ENCODE results near the gene ATP1A2. TPM values are rescaled to one million over a fixed set of nuclear protein-coding genes. Genes with fewer than 3 reads are reported as not detected.

Gene ATP1A2
- total RNA-seq, 2 donors from 2014 or later, result not detected

GRCh38 chr1:160127865-160128523, 12.4 kb downstream of the ATP1A2 start:
- DNase-seq (no peak), ATAC-seq (no peak)
- Mint-ChIP-seq H3K27ac (no peak overlapping the region), H3K27me3 (peaks cover 56% of the 10 kb centered on the region), H3K4me1 (no peaks in the 10 kb centered on the region), H3K36me3 (ENCODE audit: low read depth) (peaks cover 5% of the 10 kb centered on the region), H3K4me3 (no peak overlapping the region)
- no peaks in the 10 kb centered on the region for H3K9me3 ChIP-seq (ENCODE audit: control insufficient read depth, low read length, poor library complexity, severe bottlenecking)

DNA sequence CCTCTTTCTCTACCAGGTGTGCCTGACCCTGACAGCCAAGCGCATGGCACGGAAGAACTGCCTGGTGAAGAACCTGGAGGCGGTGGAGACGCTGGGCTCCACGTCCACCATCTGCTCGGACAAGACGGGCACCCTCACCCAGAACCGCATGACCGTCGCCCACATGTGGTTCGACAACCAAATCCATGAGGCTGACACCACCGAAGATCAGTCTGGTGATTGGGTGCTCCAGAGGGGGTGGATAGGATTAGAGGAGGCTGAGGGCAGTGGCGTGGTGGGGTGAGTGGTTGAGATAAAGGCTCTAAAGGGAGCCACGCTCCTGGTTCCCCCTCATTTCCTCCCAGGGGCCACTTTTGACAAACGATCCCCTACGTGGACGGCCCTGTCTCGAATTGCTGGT, 13.1 kb downstream of the ATP1A2 start:
- Mint-ChIP-seq H3K4me3 (no peak overlapping the region), H3K4me1 (no peaks in the 10 kb centered on the region)
- DNase-seq, result no peak

DNA sequence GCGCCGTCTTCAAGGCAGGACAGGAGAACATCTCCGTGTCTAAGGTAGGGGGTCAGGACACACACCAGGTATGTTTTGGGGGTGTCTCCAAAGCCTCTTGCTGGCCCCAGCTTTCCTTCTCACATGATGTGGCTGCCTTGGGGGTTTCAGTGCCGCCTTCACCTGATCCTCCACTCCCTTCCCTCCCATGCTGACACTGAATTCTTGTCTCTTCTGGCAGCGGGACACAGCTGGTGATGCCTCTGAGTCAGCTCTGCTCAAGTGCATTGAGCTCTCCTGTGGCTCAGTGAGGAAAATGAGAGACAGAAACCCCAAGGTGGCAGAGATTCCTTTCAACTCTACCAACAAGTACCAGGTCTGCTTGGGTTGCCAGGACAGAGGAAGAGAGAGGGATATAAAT, 13.5 kb downstream of the ATP1A2 start:
- Mint-ChIP-seq H3K27ac (no peak overlapping the region), H3K4me1 (no peaks in the 10 kb centered on the region), H3K27me3 (peaks cover 47% of the 10 kb centered on the region), H3K4me3 (no peak overlapping the region), H3K36me3 (ENCODE audit: low read depth) (peaks cover 5% of the 10 kb centered on the region)
- no peak for DNase-seq
- no peaks in the 10 kb centered on the region for H3K9me3 ChIP-seq (ENCODE audit: control insufficient read depth, low read length, poor library complexity, severe bottlenecking)
- no peak for ATAC-seq

More for the DNA sequence above, 13.1 kb downstream of the ATP1A2 start:
- H3K9me3 ChIP-seq (ENCODE audit: control insufficient read depth, low read length, poor library complexity, severe bottlenecking), result no peaks in the 10 kb centered on the region
- Mint-ChIP-seq H3K36me3 (ENCODE audit: low read depth) (peaks cover 5% of the 10 kb centered on the region), H3K27ac (no peak overlapping the region), H3K27me3 (peaks cover 51% of the 10 kb centered on the region)
- ATAC-seq, result no peak

- no peaks in the 10 kb centered on the region for H3K4me1 Mint-ChIP-seq
- ATAC-seq, result no peak
- peaks cover 46% of the 10 kb centered on the region for H3K27me3 Mint-ChIP-seq
- no peak overlapping the region for H3K4me3 Mint-ChIP-seq
- H3K27ac Mint-ChIP-seq, result no peak overlapping the region
- no peaks in the 10 kb centered on the region for H3K9me3 ChIP-seq (ENCODE audit: control insufficient read depth, low read length, poor library complexity, severe bottlenecking)
- peaks cover 5% of the 10 kb centered on the region for H3K36me3 Mint-ChIP-seq (ENCODE audit: low read depth)
- no peak for DNase-seq
Measured at GRCh38 chr1:160129558-160129957, 14.0 kb downstream of the ATP1A2 start.

DNA sequence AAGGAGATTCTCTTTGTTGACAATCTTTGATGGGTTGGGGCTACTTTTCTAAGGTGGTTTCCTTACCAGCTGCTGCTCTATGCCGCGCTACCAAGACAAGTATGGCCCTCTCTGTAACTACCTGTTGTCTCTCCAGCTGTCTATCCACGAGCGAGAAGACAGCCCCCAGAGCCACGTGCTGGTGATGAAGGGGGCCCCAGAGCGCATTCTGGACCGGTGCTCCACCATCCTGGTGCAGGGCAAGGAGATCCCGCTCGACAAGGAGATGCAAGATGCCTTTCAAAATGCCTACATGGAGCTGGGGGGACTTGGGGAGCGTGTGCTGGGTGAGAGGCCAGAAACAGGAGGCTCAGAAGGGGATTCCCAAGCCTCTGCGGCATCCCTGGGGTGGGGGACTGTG, 14.4 kb downstream of the ATP1A2 start:
- Mint-ChIP-seq H3K36me3 (ENCODE audit: low read depth) (peaks cover 5% of the 10 kb centered on the region), H3K27me3 (peaks cover 50% of the 10 kb centered on the region), H3K27ac (no peak overlapping the region), H3K4me3 (no peak overlapping the region), H3K4me1 (peaks cover under 1% of the 10 kb centered on the region)
- H3K9me3 ChIP-seq (ENCODE audit: control insufficient read depth, low read length, poor library complexity, severe bottlenecking), result no peaks in the 10 kb centered on the region
- ATAC-seq (no peak), DNase-seq (no peak)

GRCh38 chr1:160130486-160130885, 14.9 kb downstream of the ATP1A2 start:
- DNase-seq (no peak), ATAC-seq (no peak)
- H3K4me1 Mint-ChIP-seq, result peaks cover 2% of the 10 kb centered on the region
- peaks cover 5% of the 10 kb centered on the region for H3K36me3 Mint-ChIP-seq (ENCODE audit: low read depth)
- H3K27ac Mint-ChIP-seq, result no peak overlapping the region
- peaks cover 52% of the 10 kb centered on the region for H3K27me3 Mint-ChIP-seq
- H3K4me3 Mint-ChIP-seq, result no peak overlapping the region
- H3K9me3 ChIP-seq (ENCODE audit: control insufficient read depth, low read length, poor library complexity, severe bottlenecking), result no peaks in the 10 kb centered on the region

DNA sequence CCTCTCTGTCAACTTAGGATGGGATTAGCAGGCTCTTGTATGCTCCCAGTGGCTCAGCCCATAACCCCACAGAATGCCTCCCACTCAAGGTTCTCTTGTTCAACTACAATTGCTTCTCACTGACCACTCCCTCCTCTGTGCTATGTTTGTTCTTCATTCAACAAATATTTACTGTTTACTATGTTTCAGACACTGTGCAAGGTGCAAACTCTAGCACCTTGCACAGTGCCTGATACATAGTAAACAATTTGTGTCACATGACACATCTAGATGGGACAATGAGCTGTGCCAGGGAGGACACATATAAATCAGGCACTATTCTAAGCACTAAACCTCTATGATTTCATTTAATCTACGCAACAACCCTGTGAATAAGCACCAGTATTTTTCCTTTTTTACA, 15.4 kb downstream of the ATP1A2 start:
- Mint-ChIP-seq H3K4me1 (peaks cover 2% of the 10 kb centered on the region), H3K4me3 (no peak overlapping the region), H3K27ac (no peak overlapping the region), H3K36me3 (ENCODE audit: low read depth) (peaks cover 5% of the 10 kb centered on the region), H3K27me3 (peaks cover 52% of the 10 kb centered on the region)
- DNase-seq, result no peak
- H3K9me3 ChIP-seq (ENCODE audit: control insufficient read depth, low read length, poor library complexity, severe bottlenecking), result no peaks in the 10 kb centered on the region
- ATAC-seq, result no peak

DNA sequence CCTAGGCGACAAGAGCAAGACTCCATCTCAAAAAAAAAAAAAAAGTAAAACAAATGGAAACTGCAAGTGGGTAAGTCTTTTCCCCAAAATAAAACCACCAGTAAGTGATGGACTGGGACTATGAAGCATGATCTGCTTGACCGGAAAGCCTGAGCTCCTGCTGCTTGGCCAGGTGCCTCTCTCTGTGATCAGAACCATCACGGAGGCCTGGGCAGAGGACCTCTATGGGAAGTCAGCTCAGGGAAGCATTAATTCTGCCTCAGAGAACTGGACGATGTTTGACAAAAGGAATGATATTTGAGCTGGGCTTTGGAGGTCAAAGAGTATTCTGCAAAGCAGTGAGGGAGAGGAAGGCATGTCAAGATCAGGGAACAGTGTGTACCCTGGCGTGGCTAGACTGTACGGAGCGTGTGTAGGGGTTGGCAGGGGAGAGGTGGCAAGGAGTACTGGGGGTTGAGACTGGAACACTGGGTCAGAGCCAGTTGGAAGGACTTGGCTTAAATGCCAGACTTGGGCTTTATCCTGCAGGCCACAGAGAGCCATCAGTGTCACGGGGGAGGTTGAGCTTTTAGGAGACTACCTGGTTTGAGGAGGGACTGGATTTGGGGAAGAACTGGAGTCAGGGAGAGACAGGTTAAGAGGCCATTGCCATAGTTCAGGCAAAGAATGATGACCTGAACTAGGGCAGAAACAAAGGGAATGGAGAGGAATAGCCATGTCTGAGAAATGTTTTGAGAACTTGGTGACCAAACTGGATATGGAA, 16.4 kb downstream of the ATP1A2 start:
- H3K27ac Mint-ChIP-seq, result no peak overlapping the region
- DNase-seq (no peak), ATAC-seq (no peak)
- H3K36me3 Mint-ChIP-seq (ENCODE audit: low read depth), result peaks cover 5% of the 10 kb centered on the region
- H3K9me3 ChIP-seq (ENCODE audit: control insufficient read depth, low read length, poor library complexity, severe bottlenecking), result no peaks in the 10 kb centered on the region
- peaks cover 52% of the 10 kb centered on the region for H3K27me3 Mint-ChIP-seq
- peaks cover 2% of the 10 kb centered on the region for H3K4me1 Mint-ChIP-seq
- H3K4me3 Mint-ChIP-seq, result no peak overlapping the region

- Mint-ChIP-seq H3K36me3 (ENCODE audit: low read depth) (peaks cover 5% of the 10 kb centered on the region), H3K27me3 (peaks cover 50% of the 10 kb centered on the region), H3K4me3 (no peak overlapping the region), H3K27ac (no peak overlapping the region), H3K4me1 (peaks cover 2% of the 10 kb centered on the region)
- ATAC-seq, result no peak
- no peaks in the 10 kb centered on the region for H3K9me3 ChIP-seq (ENCODE audit: control insufficient read depth, low read length, poor library complexity, severe bottlenecking)
- no peak for DNase-seq
Measured at GRCh38 chr1:160133990-160134770, 18.6 kb downstream of the ATP1A2 start.

GRCh38 chr1:160134791-160135572, 19.4 kb downstream of the ATP1A2 start:
- Mint-ChIP-seq H3K27me3 (peaks cover 51% of the 10 kb centered on the region), H3K4me3 (no peak overlapping the region), H3K4me1 (peaks cover 2% of the 10 kb centered on the region), H3K36me3 (ENCODE audit: low read depth) (peaks cover 5% of the 10 kb centered on the region), H3K27ac (no peak overlapping the region)
- ATAC-seq, result no peak
- DNase-seq, result no peak
- H3K9me3 ChIP-seq (ENCODE audit: control insufficient read depth, low read length, poor library complexity, severe bottlenecking), result no peaks in the 10 kb centered on the region

DNA sequence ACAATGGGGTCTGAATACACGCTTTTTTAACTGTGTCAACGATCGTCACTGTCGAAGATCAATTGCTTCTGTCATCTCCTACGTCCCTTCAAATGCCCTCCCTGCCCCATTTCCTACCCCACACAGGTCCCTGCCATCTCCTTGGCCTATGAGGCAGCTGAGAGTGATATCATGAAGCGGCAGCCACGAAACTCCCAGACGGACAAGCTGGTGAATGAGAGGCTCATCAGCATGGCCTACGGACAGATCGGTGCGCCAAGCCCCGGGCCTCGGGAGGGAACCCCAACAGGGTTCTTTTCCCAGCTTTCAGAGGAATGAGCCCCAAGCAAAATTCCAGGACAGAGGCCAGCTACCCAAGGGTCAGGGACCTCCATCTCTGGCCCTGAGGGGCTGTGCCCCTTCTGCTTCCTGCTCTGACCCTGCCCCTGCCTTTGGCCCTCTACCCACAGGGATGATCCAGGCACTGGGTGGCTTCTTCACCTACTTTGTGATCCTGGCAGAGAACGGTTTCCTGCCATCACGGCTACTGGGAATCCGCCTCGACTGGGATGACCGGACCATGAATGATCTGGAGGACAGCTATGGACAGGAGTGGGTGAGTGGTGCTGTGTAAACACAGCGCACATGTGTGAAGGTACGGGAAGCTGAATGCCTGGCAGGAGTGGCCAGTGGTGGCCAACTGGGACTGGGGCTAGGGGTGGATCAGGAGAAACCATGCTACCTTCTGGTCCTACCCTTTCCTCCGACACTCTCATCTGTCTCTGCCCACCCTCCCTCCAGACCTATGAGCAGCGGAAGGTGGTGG, 20.8 kb downstream of the ATP1A2 start:
- Mint-ChIP-seq H3K27me3 (peaks cover 50% of the 10 kb centered on the region), H3K36me3 (ENCODE audit: low read depth) (peaks cover 5% of the 10 kb centered on the region), H3K4me3 (no peak overlapping the region), H3K27ac (no peak overlapping the region), H3K4me1 (peaks cover 2% of the 10 kb centered on the region)
- DNase-seq (no peak), ATAC-seq (no peak)
- no peaks in the 10 kb centered on the region for H3K9me3 ChIP-seq (ENCODE audit: control insufficient read depth, low read length, poor library complexity, severe bottlenecking)

DNA sequence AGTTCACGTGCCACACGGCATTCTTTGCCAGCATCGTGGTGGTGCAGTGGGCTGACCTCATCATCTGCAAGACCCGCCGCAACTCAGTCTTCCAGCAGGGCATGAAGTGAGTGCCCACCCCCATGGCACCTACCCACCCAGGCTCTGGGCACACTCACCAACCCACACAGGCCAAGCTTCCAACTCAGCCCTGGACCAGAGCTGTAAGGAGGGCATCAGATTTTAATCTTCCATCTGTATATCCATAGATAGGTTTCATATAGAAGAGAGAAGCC, 21.3 kb downstream of the ATP1A2 start:
- Mint-ChIP-seq H3K36me3 (ENCODE audit: low read depth) (peaks cover 5% of the 10 kb centered on the region), H3K27ac (no peak overlapping the region), H3K4me1 (peaks cover 2% of the 10 kb centered on the region), H3K4me3 (no peak overlapping the region), H3K27me3 (peaks cover 50% of the 10 kb centered on the region)
- no peaks in the 10 kb centered on the region for H3K9me3 ChIP-seq (ENCODE audit: control insufficient read depth, low read length, poor library complexity, severe bottlenecking)
- no peak for ATAC-seq
- DNase-seq, result no peak
